GM21737 (cell line): ENCODE data around the gene SLC2A4.

Source experiments
- ATAC-seq: cut with Tn5 transposase; IDR thresholded peaks from one replicate; pipeline ENCODE4 v1.9.1; 2021; ENCODE audit warnings: mild to moderate bottlenecking, moderate library complexity; ENCODE audit not compliant: unreplicated experiment

SLC2A4 gene

GRCh38 chr17:7296189-7296861, 14.8 kb downstream of the SLC2A4 start:
- no peak for ATAC-seq

DNA sequence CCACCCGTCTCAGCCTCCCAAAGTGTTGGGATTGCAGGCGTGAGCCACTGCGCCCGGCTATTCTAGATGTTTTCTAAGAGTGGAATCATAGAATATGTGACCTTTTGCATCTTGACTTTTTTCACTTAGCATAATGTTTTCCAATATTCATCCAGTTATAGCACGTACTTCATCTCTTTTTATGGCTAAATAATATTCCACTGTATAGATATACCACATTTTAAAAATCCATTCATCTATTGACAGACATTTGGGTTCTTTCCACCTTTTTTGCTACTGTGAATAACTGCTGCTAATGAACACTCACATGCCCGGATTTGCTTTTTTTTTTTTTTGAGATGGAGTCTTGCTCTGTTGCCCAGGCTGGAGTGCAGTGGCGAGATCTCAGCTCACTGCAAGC, 22.7 kb downstream of the SLC2A4 start:
- ATAC-seq, result no peak

DNA sequence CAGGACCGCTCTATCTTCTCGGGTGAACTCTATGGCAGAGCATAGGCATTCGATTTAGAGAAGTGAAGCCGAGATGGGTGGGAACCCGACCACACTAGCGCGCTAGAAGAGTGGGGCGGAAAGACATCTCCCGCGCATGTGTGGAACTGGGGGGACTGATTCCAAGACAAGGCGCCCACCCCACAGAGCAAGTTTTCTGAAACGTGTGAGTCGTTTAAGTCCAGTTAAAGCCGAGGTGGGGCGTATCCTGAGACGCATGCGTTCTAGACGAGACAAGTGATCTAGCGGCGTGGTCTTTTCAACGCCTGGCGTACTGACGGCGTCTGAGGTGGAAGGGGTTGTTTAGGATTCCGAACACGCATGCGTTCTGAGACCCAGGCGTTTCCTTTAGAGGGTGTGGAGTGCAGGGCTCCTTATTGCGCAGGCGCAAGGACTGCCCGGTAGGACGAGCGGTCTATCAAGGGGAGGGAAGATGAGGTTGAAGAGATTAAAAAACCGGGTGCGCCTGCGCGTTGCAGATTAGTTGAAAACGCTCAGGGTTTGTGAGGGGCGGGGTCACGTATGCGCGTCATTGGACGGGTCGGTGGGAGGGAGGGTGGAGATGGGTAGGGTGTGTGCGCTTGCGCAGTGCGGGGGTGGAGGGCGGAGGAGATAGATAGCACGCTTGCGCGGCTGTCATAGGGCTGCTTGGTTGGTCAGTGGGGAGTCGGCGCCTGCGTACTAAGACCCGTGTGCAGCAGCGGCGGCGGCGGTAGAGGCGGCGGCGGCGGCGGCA, 25.6 kb downstream of the SLC2A4 start, which contains the start of gene EIF5A:
TSS of gene EIF5A (plus strand) at position 718 of the 775 bp plus-strand sequence. CDS start 2,008 bp downstream, outside the sequence.
- ATAC-seq, result peak; percentile 67

- peak; percentile 2 for ATAC-seq
These were observed 26.4 kb downstream of the SLC2A4 start for GRCh38 chr17:7307686-7308624.

- peak; percentile 20 for ATAC-seq
These were observed 27.3 kb downstream of the SLC2A4 start for GRCh38 chr17:7308625-7309433.

- no peak for ATAC-seq
These were observed 28.1 kb downstream of the SLC2A4 start for GRCh38 chr17:7309628-7310027.

GRCh38 chr17:7311110-7311705, 29.7 kb downstream of the SLC2A4 start:
- no peak for ATAC-seq

GRCh38 chr17:7312432-7313087, 31.0 kb downstream of the SLC2A4 start:
- ATAC-seq, result no peak

DNA sequence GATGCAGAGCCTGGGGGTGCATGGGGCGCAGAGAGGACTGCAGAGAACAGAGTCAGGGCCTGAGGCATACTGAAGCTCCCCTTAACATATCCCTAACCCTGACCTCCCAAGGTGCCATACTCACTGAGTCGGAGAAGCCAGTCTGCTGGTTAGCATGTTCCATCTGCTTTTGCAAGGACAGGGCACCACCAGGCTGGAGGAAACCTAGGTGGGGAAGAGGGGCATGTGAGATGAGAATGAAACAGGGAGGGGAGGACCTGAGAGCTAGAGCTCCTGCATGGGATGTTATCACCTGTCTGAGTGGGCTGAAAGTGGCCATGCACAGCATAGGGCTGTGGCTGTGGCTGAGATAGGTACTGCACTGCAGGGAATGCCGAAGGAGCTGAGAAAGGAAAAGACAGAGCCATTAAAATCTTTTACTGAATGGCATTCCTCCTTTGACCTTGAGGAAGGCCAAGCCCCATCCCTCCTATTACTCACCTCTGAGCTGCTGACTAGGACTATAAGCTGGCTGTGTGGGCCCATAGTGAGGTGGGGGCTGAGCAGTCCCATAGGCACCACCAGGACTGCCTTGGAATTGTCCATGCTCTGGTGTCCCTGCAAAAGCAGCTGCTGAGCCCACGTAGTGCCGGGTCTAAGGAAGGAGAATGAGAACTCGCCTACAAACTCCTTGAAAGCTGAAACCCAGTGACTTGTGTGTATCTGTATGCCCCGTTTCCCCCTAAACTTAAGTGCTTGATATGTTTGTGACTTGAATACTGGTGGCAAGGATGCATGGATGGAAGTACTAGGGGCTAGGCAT, 31.8 kb downstream of the SLC2A4 start:
- ATAC-seq, result no peak

DNA sequence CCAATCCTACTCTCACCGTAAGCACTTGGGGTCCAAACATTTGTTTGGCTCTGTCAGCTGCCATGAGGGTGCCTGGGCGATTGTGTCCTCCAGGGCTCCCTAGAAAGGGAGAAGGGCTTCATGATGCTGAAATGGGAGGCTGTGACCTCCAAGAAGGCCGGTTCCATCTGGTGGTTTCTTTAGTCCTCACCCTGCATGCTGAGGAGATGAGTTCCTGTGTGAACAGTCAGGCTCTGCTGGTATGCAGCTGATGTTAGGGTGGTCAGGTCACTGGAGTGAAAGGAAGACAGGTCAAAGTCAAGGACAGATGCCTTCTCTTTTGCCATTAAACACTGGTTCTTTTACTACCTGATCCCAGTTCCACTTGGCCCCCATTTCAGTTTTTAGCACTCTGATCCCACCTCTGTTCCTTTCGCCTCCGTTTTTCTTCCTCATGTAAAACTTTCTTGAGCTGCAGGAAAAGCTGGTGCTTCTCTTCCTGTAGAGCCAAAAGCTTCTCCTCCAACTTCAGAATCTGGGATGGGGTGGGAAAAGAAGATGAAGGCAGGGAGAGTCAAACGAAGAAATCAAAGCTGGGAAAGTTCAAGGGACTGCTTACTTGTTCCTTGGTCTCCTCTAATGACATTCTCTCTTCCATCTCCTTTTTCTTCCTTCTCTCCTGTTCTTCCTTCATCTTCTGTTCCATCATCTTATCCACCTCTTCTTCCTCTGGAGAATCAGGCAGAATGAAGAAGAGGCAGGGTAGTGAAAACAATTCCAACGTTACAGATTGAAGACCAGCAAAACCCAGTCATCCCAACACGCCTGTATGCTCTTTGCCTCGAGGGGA, 32.6 kb downstream of the SLC2A4 start:
- no peak for ATAC-seq

DNA sequence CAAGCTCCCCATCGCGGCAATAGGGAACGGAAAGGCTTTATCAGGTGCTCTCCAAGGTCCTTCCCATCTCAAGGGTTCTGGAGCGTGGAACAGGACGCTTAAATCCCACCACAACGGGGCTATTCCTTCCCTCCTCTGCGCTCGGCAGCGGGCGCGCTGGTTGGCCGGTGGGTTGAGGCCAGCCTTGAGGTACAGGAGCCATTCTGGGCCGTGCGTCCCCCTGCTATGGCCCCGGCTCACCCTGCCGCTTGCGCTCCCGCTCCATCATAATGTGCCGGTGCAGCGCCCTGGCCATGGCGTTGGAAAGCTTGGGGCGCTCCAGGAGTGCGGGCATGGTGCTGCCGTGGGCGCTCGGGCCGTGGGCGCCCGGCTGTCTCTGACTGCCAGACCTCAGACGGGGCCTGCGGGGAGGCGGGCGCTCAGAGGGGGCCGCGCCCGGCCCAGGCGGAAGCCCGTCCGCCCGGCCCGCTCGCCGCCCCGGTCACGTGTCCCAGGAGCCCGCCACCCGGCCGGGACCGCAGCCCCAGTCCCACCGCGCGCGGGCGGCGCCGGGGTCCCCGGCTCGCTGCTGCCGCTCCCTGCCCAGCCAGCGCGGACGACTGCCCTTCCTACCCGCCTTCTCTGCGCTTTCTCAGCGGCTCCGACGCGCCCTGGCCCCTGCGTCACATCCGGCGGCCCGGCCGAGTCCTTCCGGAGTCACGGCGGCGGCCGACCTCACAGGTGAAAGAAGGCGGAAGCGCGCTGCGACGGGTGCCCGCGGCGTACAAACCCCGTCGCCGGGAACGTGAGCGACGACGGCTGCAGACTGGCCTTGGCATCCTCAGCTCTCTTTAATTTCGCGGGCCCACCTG, 33.4 kb downstream of the SLC2A4 start, which contains the start of gene GPS2:
TSS of gene GPS2 (minus strand) at position 642 of the 851 bp plus-strand sequence. CDS start at position 334, 308 bp downstream.
- peak; percentile 65 for ATAC-seq

DNA sequence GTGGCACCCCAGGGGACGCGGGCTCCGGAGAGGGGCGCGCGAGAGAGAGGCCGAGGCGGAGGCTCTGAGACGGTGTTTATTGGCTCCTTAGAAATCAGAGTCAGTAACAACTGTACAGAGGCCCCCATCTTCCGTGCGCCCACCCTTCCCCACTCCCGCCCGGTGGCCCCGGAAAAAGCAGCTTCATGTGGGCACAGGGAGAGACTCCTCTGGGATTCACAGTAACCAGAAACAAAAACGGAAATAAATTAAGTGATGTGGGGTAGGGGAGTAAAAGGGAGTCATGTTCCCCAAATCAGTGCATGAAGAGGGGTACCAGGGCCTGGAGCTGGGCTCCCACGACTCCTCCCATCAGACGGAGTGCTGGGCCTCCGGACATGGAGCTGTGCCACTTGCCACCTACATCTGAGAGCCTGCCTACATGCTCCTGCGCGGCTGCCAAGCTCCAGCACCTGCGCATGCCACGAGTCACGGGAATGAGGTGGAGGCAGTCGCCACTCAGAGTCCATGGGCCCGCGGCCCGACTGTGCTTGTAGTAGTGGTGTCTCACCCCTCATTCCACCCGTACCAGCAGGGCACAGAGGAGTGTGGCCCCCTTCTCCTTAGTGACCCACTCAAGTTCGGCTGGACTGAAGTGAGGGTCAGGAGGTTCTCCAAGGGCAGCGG, 34.2 kb downstream of the SLC2A4 start:
- ATAC-seq, result no peak

GRCh38 chr17:7317161-7317803, 35.8 kb downstream of the SLC2A4 start:
- ATAC-seq, result no peak

- ATAC-seq, result no peak
These were observed 36.8 kb downstream of the SLC2A4 start for GRCh38 chr17:7318121-7318860.

- ATAC-seq, result no peak
These were observed 39.9 kb downstream of the SLC2A4 start for GRCh38 chr17:7321466-7321865.
